Measurements from ENCODE around the gene ATF2. TPM values are rescaled to one million over a fixed set of nuclear protein-coding genes. Genes with fewer than 3 reads are reported as not detected.

The ATF2 gene
- total and polyA plus RNA-seq, 2 donors (not counting 1 experiment from before 2014, with no cell fraction given) = 23.6 to 66.8 TPM

DNA sequence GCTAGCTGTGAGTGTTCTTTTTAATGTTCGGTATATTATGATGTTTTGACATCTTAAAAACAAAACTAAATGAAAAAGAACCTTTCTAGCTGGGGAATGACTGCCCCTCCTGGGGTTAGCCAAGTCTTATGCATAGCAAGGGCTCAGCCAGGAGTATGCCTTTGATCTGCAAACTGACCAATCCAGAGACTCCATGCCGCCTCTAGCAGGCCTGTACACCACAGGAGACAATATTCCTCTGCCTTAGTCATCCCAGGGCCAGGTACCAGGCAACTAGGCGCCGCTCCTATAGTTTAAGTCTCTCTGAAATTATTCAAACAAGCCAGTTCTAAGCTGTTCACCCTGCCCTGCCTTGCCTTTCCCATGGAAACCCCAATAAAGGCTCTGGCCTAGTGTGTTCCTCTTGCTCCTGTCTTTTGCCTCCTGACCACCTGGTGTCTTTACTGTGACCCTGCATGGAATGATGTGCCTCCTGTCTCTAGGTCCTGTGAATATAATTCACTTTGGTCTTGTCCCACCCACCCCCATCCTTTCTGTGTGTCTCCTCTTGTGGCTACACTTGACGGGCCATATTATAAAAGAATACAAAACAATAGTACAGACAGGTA lies 110.8 kb downstream of the ATF2 start:
- ChIA-PET POLR2A (no interaction called here), CTCF (no interaction called here)
- H3K27me3 ChIP-seq (replicated peaks in 1 of 4; ENCODE audit: control extremely low read depth in 1 of 4, control insufficient read depth in 3 of 4, insufficient read depth in 4 of 4, low read length in 3 of 4) = no peaks in the 10 kb centered on the region
- H3K27me3 Mint-ChIP-seq = no peaks in the 10 kb centered on the region
- no peaks in the 10 kb centered on the region for H3K9me3 ChIP-seq (ENCODE audit: control extremely low read depth in 1 of 3, control insufficient read depth in 2 of 3, insufficient read depth in 1 of 3, low read length in 2 of 3)
- H3K4me1 ChIP-seq (ENCODE audit: control insufficient read depth in 2 of 2, insufficient read depth in 2 of 2, low read length in 2 of 2) = no peaks in the 10 kb centered on the region
- no peak overlapping the region for H3K27ac Mint-ChIP-seq
- H2AFZ ChIP-seq (ENCODE audit: insufficient read depth, low read depth, low read length, poor library complexity, severe bottlenecking) = no peak overlapping the region
- TF ChIP-seq, protein P1, sequence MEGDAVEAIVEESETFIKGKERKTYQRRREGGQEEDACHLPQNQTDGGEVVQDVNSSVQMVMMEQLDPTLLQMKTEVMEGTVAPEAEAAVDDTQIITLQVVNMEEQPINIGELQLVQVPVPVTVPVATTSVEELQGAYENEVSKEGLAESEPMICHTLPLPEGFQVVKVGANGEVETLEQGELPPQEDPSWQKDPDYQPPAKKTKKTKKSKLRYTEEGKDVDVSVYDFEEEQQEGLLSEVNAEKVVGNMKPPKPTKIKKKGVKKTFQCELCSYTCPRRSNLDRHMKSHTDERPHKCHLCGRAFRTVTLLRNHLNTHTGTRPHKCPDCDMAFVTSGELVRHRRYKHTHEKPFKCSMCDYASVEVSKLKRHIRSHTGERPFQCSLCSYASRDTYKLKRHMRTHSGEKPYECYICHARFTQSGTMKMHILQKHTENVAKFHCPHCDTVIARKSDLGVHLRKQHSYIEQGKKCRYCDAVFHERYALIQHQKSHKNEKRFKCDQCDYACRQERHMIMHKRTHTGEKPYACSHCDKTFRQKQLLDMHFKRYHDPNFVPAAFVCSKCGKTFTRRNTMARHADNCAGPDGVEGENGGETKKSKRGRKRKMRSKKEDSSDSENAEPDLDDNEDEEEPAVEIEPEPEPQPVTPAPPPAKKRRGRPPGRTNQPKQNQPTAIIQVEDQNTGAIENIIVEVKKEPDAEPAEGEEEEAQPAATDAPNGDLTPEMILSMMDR (IDR thresholded peaks at IDR 0.05) = no peak
- TF ChIP-seq EZH2 (IDR thresholded peaks at IDR 0.05; ENCODE audit: borderline replicate concordance, insufficient read depth, low read depth, low read length, poor library complexity, severe bottlenecking) = no peak
- no peaks in the 10 kb centered on the region for H3K79me2 ChIP-seq (ENCODE audit: control insufficient read depth, insufficient read depth, low read length)
- no peak overlapping the region for H3K4me2 ChIP-seq (replicated peaks; ENCODE audit: low read depth, low read length, poor library complexity, severe bottlenecking)
- intact Hi-C loops (cut with micrococcal nuclease) = no loop called here
- DNase-seq (no peak), ATAC-seq (ENCODE audit: low read depth) (no peak)
- no peaks in the 10 kb centered on the region for H4K20me1 ChIP-seq (ENCODE audit: control insufficient read depth, insufficient read depth, low read length, poor library complexity, severe bottlenecking)
- peaks cover 4 to 7% of the 10 kb centered on the region in 2 experiments for H3K36me3 ChIP-seq (replicated peaks in 1 of 2; ENCODE audit: control extremely low read depth in 1 of 2, control insufficient read depth in 1 of 2, extremely low read depth in 1 of 2, insufficient read depth in 2 of 2, low read length in 1 of 2)
- no peak overlapping the region for H3K4me3 ChIP-seq (ENCODE audit: control extremely low read depth in 1 of 5, extremely low read depth in 1 of 5, insufficient read depth in 1 of 5, low read depth in 2 of 5, low read length in 4 of 5)
- WGBS (ENCODE audit: insufficient coverage) = 100% methylated on average over 3 of the region's 5 CpGs
- H3K4me3 Mint-ChIP-seq = no peak overlapping the region
- H3K27ac ChIP-seq (ENCODE audit: low read length in 2 of 2) = no peak overlapping the region
- H3K9ac ChIP-seq (ENCODE audit: low read length) = no peak overlapping the region
- H3K4me1 Mint-ChIP-seq = no peaks in the 10 kb centered on the region
- no peaks in the 10 kb centered on the region for H3K9me3 Mint-ChIP-seq (ENCODE audit: insufficient read depth)

DNA sequence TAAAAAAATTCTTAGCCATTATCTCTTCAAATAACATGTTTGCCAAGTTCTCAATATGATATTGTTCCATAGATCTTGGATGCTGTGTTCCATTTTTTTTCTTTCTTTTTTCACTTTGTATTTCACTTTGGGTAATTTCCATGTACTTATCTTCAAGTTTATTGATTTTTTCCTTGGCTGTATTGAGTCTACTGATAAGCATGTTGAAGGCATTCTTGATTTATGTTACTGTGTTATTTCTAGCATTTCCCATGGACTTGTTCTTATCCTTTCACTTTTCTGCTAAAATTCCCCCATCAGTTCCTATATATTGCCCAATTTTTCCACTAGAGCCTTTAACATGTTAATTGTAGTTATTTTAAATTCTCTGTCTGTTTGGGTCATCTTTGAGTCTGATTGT lies 112.0 kb downstream of the ATF2 start:
- H3K27ac ChIP-seq (ENCODE audit: low read length in 2 of 2) = no peak overlapping the region
- intact Hi-C loops (cut with micrococcal nuclease) = no loop called here
- H3K9me3 ChIP-seq (ENCODE audit: control extremely low read depth in 1 of 3, control insufficient read depth in 2 of 3, insufficient read depth in 1 of 3, low read length in 2 of 3) = no peaks in the 10 kb centered on the region
- H3K4me3 ChIP-seq (ENCODE audit: control extremely low read depth in 1 of 5, extremely low read depth in 1 of 5, insufficient read depth in 1 of 5, low read depth in 2 of 5, low read length in 4 of 5) = no peak overlapping the region
- H2AFZ ChIP-seq (ENCODE audit: insufficient read depth, low read depth, low read length, poor library complexity, severe bottlenecking) = no peak overlapping the region
- no peak for DNase-seq
- H3K9ac ChIP-seq (ENCODE audit: low read length) = no peak overlapping the region
- H3K9me3 Mint-ChIP-seq (ENCODE audit: insufficient read depth) = no peaks in the 10 kb centered on the region
- TF ChIP-seq EZH2 (IDR thresholded peaks at IDR 0.05; ENCODE audit: borderline replicate concordance, insufficient read depth, low read depth, low read length, poor library complexity, severe bottlenecking) = no peak
- TF ChIP-seq, protein P1 (IDR thresholded peaks at IDR 0.05) = no peak
- no peak overlapping the region for H3K27ac Mint-ChIP-seq
- H3K4me1 Mint-ChIP-seq = no peaks in the 10 kb centered on the region
- no peaks in the 10 kb centered on the region for H3K27me3 ChIP-seq (replicated peaks in 1 of 4; ENCODE audit: control extremely low read depth in 1 of 4, control insufficient read depth in 3 of 4, insufficient read depth in 4 of 4, low read length in 3 of 4)
- peaks cover 4 to 7% of the 10 kb centered on the region in 2 experiments for H3K36me3 ChIP-seq (replicated peaks in 1 of 2; ENCODE audit: control extremely low read depth in 1 of 2, control insufficient read depth in 1 of 2, extremely low read depth in 1 of 2, insufficient read depth in 2 of 2, low read length in 1 of 2)
- H3K4me3 Mint-ChIP-seq = no peak overlapping the region
- CTCF ChIA-PET = no interaction called here
- no peaks in the 10 kb centered on the region for H3K4me1 ChIP-seq (ENCODE audit: control insufficient read depth in 2 of 2, insufficient read depth in 2 of 2, low read length in 2 of 2)
- H4K20me1 ChIP-seq (ENCODE audit: control insufficient read depth, insufficient read depth, low read length, poor library complexity, severe bottlenecking) = no peaks in the 10 kb centered on the region
- no peaks in the 10 kb centered on the region for H3K27me3 Mint-ChIP-seq
- no peaks in the 10 kb centered on the region for H3K79me2 ChIP-seq (ENCODE audit: control insufficient read depth, insufficient read depth, low read length)
- no peak overlapping the region for H3K4me2 ChIP-seq (replicated peaks; ENCODE audit: low read depth, low read length, poor library complexity, severe bottlenecking)
- no peak for ATAC-seq (ENCODE audit: low read depth)
- POLR2A ChIA-PET = no interaction called here
